ENCODE measurements around the gene CCDC85C.

GRCh38 chr14:99573436-99574098, 30.4 kb downstream of the CCDC85C start:
- TF ChIP-seq CTCF (IDR thresholded peaks at IDR 0.05; ENCODE audit: low read depth, low read length), result no peak
- TF ChIP-seq EZH2phosphoT487 (IDR thresholded peaks at IDR 0.05; ENCODE audit: low read depth), result no peak
